NCI-H1436 treated with DMSO at 0.1 percent for 48 hours (cell line): ENCODE measurements around the gene CCDC88C.
"Not testable (repeated sequence)": the region's sequence is repeated elsewhere in the genome, so short reads cannot be mapped to it uniquely, and the experiment has no call there.

Source experiments
- DNase-seq: peaks from one replicate; lab custom pipeline; 2025; lab: John Stamatoyannopoulos, UW

Gene CCDC88C

DNA sequence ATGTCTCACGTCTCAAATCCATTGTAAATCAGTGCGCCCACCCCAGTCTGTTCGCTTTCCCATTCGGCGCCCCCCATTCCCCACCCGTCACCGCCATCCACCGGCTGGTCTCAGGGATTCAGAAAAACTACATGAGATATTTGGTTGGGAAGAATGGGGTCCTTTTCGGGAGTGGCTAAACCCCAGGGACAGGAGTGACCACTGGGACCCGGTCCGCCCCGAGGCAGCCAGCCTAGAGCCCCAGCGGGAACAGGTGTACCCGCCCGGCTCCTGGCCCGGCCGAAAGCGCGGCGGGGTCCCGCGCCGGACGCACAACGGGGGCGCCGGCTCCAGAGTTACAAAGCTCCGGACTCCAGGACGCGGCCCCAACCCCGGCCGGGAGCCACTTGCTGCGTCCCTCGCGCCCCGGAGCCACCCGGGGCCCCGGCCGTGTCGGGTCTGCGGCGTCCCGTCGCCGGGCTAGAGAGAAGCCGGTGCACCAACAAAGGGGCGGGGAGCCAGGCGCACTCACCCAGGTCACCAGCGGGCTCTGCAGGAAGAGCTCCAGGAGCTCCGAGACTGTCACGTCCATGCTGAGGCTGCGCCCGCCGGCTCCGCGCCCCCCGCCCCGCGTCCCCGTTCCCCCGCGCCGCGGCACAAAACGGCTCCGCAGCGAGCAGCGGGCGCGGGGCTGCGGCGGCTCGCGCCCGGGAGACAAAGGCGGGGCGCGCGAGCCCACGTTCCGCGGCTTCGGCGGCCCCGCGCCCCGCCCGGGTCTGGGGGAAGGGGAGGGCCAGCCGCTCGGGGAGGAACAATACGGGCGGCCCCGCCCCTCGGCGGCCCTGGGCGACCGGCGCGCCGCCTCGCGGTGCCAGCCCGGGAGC is at the start of gene CCDC88C:
Gene CCDC88C (minus strand): TSS at position 701 of the 863 bp plus-strand sequence. CDS start 130 bp downstream, at position 571.
- DNase-seq, result no peak

- no peak for DNase-seq
Observed at GRCh38 chr14:91466192-91466591, 48.6 kb upstream of the CCDC88C start.

DNA sequence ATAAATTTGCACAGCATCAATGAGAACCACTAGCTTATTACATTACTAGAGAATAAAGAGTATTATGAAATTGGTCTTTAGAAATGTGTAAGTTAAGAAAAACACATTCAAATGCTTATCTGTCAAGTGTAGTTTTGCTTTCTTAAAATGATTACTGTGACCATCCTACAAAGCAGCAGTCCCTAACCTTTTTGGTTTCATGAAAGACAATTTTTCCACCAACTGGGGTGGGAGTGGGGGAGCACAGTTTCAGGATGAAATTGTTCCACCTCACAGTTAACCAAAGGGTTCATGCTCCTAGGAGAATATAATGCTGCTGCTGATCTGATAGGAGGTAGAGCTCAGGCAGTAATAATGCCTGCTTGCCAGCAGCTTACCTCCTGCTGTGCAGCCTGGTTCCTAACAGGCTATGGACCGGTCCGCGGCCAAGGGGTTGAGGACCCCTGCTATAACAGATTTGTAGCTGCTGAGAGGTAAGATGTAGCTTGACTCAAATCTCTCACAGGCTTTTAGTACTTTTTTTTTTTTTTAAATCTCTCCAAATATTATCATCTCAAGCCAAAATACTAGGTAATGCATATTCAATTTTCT is 47.1 kb upstream of the CCDC88C start:
- no peak for DNase-seq

DNA sequence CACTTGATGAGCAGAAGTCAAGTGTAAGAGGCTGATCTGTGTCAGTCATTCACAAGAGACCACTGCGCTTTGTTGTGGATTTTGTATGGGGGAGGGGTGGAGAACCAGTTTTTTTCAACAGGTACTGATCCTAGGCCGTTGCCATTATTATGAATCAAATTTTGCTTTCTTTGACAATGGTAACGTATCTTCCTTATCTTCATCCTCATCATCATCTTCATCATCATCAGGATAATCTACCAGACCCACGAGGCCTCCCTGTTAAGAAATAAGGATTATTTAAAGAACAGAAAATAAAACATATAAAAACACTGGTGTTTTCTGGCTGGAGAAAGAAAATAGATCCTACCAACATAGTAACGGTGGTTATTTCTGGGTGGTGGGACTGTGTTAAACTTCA is 41.0 kb upstream of the CCDC88C start:
- DNase-seq, result no peak

- DNase-seq, result no peak
Observed at GRCh38 chr14:91456283-91456682, 38.7 kb upstream of the CCDC88C start.

GRCh38 chr14:91454580-91454979 is 37.0 kb upstream of the CCDC88C start:
- no peak for DNase-seq

GRCh38 chr14:91454155-91454554 is 36.5 kb upstream of the CCDC88C start:
- no peak for DNase-seq

- DNase-seq, result no peak
Observed at GRCh38 chr14:91453744-91454143, 36.1 kb upstream of the CCDC88C start.

DNA sequence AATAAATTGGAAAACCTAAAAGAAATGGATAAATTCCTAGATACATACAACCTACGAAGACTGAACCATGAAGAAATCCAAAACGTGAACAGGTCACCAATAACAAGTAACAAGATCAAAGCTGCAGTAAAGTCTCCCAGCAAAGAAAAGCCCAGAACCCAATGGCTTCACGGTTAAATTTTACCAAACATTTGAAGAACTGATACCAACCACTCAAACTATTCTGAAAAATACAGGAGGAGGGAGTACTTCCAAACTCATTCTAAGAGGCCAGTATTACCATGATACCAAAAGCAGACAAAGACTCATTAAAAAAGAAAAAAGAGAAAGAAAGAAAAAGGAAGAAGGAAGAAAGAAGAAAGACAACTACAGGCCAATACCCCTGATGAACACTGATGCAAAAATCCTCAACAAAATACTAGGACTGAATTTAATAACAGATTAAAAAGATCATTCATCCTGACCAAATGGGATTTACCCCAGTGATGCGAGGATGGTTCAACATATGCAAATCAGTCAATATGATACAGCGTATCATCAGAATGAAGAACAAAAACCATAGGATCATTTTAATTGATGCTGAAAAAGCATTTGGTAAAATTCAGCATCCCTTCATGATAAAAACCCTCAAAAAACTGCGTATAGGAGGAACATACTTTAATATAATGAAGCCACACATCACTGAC is 26.9 kb upstream of the CCDC88C start:
- DNase-seq, result no peak

DNA sequence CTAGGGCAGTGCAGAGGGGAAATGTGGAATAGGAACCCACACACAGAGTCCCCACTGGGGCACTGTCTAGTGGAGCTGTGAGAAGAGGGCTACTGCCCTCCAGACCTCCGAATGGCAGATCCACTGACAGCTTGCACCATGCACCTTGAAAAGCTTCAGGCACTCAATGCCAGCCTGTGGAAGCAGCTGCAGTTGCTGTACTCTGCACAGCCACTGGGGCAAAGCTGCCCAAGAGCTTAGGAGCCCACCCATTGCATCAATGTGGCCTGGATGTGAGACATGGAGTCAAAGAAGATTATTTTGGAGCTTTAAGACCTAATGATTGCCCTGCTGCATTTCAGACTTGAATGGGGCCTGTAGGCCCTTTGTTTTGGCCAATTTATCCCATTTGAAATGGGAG is 21.7 kb upstream of the CCDC88C start:
- DNase-seq, result no peak

DNA sequence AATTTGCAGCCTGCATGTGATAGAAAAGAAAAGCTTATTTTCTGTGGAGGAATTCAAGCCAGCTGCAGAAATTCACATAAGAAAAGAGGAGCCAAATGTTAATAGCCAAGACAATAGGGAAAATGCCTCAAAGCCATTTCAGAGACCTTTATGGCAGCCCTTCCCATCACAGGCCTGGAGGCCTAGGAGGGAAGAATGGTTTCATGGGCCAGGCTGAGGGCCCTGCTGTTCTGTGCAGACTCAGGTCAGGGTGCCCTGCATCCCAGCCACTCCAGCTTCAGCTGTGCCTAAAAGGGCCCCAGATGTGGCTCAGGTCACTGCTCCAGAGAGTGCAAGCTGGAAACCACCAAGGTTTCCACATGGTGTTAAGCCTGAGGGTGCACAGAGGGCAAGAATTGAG is 21.2 kb upstream of the CCDC88C start:
- DNase-seq, result no peak

- DNase-seq, result not testable (repeated sequence)
Observed at GRCh38 chr14:91436266-91436665, 18.6 kb upstream of the CCDC88C start.

- DNase-seq, result no peak
Observed at GRCh38 chr14:91429385-91429784, 11.8 kb upstream of the CCDC88C start.

DNA sequence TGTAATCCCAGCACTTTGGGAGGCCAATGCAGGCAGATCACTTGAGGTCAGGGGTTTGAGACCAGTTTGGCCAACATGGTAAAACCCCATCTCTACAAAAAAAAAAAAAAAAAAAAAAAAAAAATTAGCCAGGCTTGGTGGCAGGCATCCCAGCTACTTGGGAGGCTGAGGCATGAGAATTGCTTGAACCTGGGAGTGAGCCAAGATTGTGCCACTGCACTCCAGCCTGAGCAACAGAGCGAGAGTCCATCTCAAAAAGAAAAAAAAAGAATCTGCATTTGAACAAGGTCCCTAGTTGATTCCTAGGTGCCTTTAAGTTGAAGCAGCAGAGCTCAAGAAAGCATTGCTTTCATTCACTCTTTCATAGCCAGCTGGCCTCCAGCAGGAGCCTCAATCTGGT is 11.3 kb upstream of the CCDC88C start:
- not testable (repeated sequence) for DNase-seq

DNA sequence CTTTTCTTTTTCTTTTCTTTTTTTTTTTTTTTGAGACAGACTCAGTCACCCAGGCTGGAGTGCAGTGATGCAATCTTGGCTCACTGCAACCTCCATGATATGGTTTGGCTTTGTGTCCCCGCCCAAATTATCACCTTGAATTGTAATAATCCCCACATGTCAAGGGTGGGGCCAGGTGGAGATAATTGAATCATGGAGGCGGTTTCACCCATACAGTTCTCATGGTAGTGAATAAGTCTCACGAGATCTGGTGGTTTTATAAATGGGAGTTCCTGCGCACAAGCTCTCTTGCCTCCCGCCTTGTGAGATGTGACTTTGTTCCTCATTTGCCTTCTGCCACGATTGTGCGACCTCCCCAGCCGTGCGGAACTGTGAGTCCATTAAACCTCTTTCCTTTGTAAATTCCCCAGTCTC is 7.9 kb upstream of the CCDC88C start:
- DNase-seq, result not testable (repeated sequence)

- no peak for DNase-seq
Observed at GRCh38 chr14:91424813-91425530, 7.4 kb upstream of the CCDC88C start.

GRCh38 chr14:91420686-91421085 is 3.1 kb upstream of the CCDC88C start:
- DNase-seq, result no peak

DNA sequence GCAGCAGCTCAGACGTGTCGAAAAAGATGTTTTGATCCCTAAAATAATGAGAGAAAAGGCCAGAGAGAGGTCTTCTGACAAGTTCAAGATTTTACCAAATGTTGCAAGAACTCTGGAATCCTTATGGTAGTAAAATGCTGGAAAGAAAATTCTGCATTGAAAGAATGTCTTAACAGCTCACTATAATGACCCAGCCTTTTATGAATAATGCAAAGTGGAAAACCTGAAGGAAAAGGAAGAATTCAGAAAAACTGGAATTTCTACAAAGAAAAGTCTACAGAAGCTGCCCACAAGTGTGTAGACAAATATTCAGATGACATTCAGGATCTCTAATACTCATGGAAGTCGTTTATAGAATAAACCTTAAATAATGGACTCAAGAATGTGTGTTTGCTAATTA is 1.8 kb upstream of the CCDC88C start:
- DNase-seq, result no peak

GRCh38 chr14:91419044-91419397 is 1.4 kb upstream of the CCDC88C start:
- no peak for DNase-seq

- DNase-seq, result no peak
Observed at GRCh38 chr14:91418387-91419043, 895 bp upstream of the CCDC88C start.

DNA sequence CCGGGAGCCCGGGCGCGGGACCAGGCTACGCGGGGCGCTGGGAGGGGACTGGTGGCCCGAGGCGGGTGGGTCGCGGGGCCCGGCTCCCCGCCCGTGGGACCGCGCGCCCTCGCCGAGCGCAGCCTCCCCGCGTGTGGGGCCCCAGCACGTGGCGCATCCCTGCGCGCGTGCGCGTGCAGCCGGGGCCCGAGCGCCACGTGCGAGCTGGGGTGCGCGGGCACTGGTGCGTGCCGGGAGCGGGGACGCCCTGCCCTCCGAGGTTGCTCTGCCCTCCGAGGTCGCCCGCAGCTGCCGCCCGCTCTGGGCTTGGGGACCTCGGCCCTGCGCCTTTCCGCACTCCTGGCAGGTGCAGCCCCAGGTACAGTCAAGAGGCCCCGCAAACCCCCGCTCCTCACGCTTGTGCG is 365 bp upstream of the CCDC88C start:
- DNase-seq, result no peak

GRCh38 chr14:91416744-91417119 is 888 bp downstream of the CCDC88C start:
- no peak for DNase-seq
